H1 (cell line): ENCODE results near the gene ACSF3. TPM values are rescaled to one million over a fixed set of nuclear protein-coding genes. Genes with fewer than 3 reads are reported as not detected.

ENCODE experiments used
- CHD2 ChIP-seq: IDR thresholded peaks from 2 replicates; pipeline ENCODE4 v1.6.1; 2012; ENCODE audit warnings: low read length, improper control_type of control experiment
- E2F6 ChIP-seq: IDR thresholded peaks from 2 replicates; pipeline ENCODE4 v1.6.1; 2012; ENCODE audit warnings: inconsistent platforms
- JUN ChIP-seq: IDR thresholded peaks from 2 replicates; pipeline ENCODE4 v1.6.1; 2011; ENCODE audit warnings: low read depth, mild to moderate bottlenecking, improper control_type of control experiment, low read length
- SAP30 ChIP-seq: fragments of 300-600 bp; sonication (generic); IDR thresholded peaks from 2 replicates; pipeline ENCODE4 v1.7.1; 2012; ENCODE audit warnings: low read length, moderate library complexity, mild to moderate bottlenecking, inconsistent platforms; ENCODE audit not compliant: insufficient read depth, insufficient replicate concordance
- ZNF274 ChIP-seq: IDR thresholded peaks from 2 replicates; pipeline ENCODE4 v1.7.0; 2012; ENCODE audit warnings: low read length, borderline replicate concordance; ENCODE audit errors: extremely low read depth
- polyA plus RNA-seq, 7 experiments: library from polyadenylated mRNA; depleted of rRNA in 3 of 7; stranded (reverse) in 5 of 7; unstranded in 2 of 7; fragments of >200 nt in 5 of 7; fragments of 200-250 nt in 2 of 7; gene quantifications; 1 replicate in 5 of 7; 2 replicates in 1 of 7; 4 replicates in 1 of 7; pipeline versions ENCODE4 v1.2.1 to v1.2.3, GENCODE V29; 2011 to 2013; ENCODE audit warnings: missing spikeins in 2 of 7, mixed read lengths in 2 of 7
- total RNA-seq: library from RNA; stranded (reverse); fragmentation: NEBNext Ultra II Directional; extraction: Animal tissue kit (Norgen Biotek cat#: 25700); gene quantifications from 2 replicates; pipeline ENCODE4 v1.2.1, GENCODE V29; 2021
- TF ChIP-seq, protein P1 (sequence below), 3 experiments: IDR thresholded peaks; 1 replicate in 2 of 3; 2 replicates in 1 of 3; pipeline versions ENCODE4 v1.5.1 to v1.6.1; 2011; ENCODE audit warnings: low read length in 3 of 3, mild to moderate bottlenecking in 3 of 3, inconsistent platforms in 2 of 3, low read depth in 1 of 3, moderate library complexity in 1 of 3; ENCODE audit not compliant: insufficient read depth in 1 of 3; ENCODE audit errors: control extremely low read depth in 1 of 3

The ACSF3 gene
- total and polyA plus RNA-seq, 2 of the 8 experiments (the other 6 are each of a cell fraction or from before 2014, with no cell fraction given): 15.6 to 22.9 TPM

DNA sequence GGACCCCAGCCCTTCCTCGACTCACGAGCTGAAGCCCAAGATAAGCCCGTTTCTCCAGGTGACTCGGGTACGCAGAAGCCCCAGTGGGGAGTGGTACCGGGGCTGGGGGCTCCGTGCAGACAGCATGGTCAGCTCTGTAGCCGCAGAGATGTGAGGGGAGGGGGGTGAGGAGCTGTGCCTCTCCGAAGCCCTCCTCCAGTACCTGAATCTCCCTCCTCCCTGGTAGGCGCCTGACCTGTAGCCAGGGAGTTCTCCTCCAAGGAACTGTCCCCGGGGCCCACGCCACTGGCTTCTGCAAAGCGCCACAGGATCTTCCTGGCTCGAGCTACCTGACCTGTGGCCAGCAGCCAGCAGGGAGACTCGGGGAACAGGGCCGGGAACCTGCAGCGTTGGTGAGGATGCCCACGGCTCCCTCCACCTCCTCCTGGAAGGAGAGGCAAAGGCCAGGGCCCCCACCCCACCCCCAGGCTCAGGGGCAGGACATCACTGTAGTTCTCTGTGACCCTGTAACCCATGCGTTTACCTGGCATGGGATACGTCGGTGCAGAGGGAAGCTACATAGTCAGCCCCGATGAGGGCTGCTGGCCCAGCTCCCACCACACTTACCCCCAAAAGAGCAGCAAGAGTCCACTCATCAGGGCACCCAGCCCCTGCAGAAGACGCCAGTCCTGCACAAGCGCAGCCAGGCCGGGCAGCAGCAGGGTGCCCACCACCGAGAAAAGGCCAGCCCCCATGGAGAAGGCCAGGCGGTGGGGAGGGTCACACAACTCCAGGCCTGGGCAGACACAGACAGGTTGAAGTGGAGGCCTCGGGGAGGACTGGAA is 105.0 kb downstream of the ACSF3 start (continued):
- TF ChIP-seq, protein P1, sequence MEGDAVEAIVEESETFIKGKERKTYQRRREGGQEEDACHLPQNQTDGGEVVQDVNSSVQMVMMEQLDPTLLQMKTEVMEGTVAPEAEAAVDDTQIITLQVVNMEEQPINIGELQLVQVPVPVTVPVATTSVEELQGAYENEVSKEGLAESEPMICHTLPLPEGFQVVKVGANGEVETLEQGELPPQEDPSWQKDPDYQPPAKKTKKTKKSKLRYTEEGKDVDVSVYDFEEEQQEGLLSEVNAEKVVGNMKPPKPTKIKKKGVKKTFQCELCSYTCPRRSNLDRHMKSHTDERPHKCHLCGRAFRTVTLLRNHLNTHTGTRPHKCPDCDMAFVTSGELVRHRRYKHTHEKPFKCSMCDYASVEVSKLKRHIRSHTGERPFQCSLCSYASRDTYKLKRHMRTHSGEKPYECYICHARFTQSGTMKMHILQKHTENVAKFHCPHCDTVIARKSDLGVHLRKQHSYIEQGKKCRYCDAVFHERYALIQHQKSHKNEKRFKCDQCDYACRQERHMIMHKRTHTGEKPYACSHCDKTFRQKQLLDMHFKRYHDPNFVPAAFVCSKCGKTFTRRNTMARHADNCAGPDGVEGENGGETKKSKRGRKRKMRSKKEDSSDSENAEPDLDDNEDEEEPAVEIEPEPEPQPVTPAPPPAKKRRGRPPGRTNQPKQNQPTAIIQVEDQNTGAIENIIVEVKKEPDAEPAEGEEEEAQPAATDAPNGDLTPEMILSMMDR (IDR thresholded peaks at IDR 0.05; ENCODE audit: control extremely low read depth in 1 of 3, insufficient read depth in 1 of 3, low read depth in 1 of 3, low read length in 3 of 3): no peak
- no peak for TF ChIP-seq ZNF274
- no peak for TF ChIP-seq SAP30
- TF ChIP-seq JUN: no peak
- TF ChIP-seq CHD2: no peak
- TF ChIP-seq E2F6: no peak
